GF-D8 (cell line): ENCODE data around the gene F8.
A peak's percentile ranks its signal among the peaks of the same experiment; 100 is the strongest.

Experiments used
- DNase-seq: peaks from one replicate; lab custom pipeline; 2025; lab: John Stamatoyannopoulos, UW

Gene F8

DNA sequence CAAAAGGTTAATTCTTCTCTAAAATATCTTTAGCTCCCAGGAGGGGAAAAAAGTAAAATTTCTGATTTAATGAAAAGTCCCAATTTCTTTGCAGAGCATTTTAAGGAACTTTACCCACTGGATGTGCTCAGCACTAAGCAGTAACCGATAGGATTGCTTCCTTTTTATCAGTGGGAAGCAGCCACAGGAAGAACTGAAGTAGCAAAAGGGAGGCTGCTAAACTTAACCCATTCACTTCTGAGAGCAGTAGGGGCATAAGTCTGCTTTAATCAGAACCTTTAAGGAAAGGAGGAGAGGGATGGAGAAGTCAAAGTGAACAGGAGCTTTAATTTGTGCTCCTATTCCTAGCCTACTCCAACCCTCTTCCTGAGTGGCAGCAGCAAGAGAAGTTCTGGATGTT is at the start of gene F8:
F8 (minus strand) TSS at position 139 of the 400 bp plus-strand sequence. CDS start 171 bp downstream, outside the sequence.
- DNase-seq = no peak

DNA sequence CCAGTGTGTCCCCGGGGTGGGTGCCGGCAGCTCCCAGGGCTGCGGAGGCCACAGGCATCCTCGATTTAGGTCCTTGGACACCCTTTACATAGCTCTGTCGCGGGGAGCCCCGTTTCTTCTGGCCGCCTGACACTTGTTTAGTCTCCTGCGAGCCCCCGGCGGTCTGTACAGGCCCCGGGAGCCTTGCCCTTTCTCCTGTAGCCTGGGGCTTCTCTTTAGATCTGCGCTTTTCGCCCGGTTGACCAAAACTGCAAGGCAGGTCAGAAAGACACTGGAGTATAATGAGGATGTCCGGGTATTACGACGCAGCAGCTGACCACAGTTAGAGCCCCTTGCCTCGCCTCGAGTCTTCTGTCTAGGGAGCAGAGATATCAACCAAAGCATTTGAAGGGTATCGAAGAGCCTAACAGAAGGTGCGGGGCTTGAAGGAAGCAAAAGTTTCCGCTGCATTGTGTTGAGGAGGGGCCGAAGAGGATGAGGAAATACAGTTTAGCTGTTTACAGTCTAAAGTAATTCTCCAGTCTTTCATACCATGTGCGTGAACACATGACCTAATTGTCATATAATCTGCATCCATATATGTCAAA is 49.3 kb upstream of the F8 start:
- no peak for DNase-seq

DNA sequence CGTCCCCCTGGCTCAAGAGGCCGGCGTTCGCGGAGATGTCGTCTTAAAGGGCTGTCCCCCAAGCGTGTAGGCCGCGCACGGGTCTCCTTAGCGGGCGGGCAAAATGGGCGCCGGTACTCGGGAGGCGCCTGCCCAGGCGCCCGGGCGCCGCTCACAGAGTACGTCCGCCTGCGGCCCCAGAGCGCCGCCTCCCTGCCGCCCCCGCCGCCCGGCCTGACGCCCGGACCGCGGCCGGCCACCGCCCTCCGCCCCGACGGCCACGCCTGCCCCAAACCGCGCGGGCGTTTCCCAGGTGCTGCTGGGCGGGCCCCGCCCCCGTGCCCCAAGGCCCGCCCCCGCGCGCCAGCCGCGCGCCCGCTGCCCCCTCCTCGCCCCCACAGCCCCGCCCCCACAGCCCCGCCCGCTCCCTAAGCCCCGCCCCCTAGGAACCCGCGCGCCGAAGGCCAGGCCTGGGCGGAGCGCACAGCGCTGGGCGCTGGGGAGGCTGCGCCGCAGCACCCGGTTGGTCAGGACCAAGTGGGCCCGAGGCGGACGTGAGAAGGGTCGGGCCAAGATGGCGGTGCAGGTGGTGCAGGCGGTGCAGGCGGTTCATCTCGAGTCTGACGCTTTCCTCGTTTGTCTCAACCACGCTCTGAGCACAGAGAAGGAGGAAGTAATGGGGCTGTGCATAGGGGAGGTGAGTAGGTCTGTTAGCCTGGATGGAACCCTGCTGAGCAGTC is 48.6 kb upstream of the F8 start, which contains the start of the genes BRCC3, CMC4 and MTCP1:
BRCC3 (plus strand) TSS at position 534 of the 719 bp plus-strand sequence; CDS start at position 554, 20 bp downstream.
CMC4 (minus strand) TSS at position 162 of the 719 bp plus-strand sequence. CDS start 7,113 bp downstream, outside the sequence.
MTCP1 (minus strand) TSS at position 162 of the 719 bp plus-strand sequence. CDS start 5,126 bp downstream, outside the sequence.
- peak; percentile 61 for DNase-seq

DNA sequence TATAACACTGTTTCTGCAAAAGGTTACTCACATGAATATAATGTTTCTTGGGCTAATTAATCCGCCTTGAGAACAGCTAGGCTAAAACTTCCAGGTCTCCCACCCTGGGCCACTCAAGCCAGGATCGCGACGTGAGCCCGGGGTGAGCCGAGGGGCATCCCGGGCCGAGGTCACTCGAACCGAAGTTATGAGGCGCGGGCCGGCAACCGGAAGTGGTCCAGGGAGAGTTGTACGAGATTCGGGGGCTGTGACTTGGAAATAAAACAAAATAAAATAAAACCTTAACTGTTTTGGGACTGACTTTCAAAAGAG is 48.1 kb upstream of the F8 start:
- DNase-seq = no peak

DNA sequence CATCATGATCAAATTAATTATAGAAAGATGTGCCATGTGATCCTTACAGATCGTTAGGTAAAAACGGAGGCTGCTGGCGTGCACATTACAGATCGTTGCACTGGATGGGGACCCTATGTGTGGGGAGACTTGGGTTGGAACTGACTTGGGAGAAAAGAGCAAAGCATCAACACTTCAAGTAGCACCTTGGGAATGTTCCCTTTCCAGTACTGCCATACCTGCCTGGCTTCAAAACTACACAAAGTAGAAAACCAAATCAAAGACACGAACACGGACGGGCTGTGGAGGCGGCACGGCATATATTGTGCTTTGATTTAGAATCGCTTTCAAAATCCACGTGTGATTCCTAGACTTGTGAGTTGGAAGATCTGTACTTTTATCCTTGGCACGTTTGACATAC is 47.5 kb upstream of the F8 start:
- no peak for DNase-seq

DNA sequence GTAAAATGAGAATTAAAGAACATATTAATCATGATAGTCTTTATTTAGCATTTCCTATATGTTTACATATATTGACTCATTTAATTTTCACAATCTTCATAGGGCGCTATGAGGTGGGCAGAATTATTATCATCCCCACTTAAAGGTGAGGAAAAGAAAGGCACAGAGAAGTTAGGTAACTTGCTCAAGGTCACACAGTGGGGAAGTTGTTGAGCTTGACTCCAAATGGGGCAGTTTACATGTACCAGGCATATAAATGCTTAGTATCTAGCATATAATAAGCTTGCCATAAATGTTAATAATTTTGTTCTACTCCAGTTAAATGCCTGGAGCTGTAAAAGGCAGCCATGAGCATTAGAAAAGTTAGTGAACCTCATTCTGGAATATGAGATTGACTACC is 46.9 kb upstream of the F8 start:
- no peak for DNase-seq

DNA sequence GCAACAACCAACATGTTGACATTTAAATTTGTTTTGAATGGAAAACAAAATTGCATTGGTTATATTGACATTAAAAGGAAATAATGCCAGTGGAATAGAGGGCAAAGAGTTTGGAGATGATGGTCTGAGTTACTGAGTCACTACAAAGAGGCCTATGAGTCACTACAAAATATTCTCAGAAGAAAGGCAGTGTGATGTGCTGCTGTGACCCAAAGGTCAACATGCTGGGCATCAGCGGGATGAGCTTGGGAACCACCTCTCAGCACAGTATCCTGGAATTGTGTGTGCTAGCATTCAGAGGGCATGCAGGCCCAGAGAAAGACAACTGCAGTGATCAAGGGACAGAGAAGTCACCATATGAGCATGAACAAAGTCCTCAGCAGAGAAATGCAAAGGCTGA is 45.6 kb upstream of the F8 start:
- no peak for DNase-seq

DNA sequence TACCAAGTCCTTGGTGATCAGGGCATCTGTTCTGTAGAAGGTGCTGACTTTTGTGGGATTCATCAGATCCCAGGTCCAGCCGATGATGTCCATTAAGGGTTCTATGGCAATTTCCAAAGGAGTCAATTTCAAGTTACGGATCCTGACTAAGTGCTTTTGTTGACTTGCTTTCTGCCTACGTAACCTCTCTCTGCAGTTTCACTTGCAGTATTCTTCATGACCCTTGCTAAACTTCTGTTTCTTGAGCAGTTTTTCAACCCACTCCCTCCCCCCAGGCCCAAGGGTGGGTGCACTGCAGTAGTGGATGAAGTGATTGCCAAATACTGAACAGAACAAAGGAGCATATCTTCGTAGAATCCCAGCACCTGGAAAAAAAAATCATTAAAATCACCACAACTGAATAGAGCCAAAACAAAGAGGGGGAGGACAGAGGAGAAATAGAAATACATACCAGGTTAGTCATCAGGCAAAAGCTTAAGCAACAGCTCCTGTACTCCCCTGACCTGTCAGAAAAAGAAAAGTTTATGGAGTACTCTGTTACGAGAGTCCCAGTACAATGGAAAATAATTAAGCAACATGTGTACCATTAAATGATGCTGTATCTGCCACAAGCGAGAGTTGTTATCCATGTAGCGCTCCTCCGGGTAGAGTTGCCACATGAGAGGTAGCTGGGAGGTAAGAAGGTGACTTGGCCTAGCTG is 42.7 kb upstream of the F8 start:
- DNase-seq = no peak

DNA sequence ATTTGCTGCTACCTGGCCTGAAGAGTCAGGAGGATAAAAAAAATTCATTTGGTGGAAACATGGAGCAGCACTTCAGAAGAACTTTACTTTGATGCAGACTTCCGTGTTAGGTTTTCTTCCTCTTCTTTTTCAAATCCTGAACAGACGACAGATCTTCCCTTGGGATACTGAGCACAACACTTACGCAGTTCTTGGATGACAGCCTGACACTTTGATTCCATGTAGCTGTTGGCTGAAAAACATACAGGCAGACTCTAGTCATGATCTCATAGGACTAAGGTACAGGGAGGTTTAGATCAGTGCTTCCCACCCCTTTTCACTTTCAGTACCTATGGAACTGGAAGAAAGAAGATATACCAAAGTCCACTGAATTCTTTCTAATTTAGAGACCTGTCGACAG is 39.2 kb upstream of the F8 start:
- DNase-seq = no peak

DNA sequence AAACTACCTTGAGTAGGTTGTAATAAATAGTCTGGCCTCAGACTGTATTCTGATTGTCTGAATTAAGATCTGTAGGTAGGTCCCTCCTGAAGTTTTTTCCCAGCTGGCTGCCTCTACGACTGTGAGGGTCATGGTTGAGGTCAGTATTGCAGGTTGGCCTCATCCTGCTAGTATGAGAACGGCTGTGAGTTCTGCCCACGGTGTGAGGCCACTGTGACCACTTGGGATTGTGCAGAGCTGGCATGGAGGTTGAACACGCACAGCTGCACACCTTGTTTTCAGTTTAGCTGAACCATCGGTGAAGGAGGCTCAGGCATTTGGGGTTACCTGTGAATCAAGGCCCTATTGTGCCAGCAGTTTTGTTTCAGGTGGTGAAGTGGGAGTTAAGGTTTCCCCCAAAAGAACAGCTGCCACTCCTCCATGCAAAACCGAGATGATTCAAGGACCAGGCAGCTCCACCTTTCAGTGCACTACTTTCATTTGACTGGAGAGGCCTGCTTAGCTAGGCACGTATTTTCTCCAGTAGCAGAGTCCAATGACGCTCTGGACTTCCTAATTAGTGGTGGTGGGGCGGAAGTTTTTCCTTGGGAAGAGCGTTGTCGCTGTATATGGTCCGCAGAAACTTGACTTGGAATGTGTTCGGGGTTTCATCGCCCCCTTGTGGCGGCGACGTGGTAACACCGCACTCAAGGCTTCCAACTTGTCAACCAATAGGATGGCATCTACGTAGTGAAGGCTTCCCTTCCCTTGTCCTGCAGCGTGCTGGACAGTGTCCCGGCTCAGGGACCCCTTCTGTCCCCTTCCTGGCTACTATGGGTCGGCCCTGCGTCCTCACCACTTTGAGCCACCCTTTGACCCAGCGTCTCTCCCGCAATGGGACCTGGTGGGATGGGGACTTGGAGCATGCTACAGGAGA is 34.6 kb upstream of the F8 start:
- peak; percentile 2 for DNase-seq

DNA sequence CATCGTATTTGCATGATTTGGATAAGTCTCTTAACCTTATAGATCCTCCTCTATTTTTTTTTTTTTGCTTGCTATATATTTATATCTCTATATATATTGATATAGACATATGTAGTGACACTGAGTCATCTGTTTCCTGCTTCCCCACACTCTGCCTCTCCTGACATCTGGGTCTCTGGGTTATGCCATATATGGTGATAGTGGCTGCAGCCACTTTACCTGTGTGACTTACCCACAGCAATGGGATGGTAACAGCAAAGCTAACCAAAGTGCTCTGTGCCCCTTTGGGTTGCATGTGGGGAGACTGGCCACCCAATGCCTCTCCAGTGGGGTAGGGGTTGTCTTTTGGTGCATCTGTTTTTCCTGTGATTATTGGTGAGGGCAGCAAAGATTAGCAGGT is 33.9 kb upstream of the F8 start:
- DNase-seq = no peak

DNA sequence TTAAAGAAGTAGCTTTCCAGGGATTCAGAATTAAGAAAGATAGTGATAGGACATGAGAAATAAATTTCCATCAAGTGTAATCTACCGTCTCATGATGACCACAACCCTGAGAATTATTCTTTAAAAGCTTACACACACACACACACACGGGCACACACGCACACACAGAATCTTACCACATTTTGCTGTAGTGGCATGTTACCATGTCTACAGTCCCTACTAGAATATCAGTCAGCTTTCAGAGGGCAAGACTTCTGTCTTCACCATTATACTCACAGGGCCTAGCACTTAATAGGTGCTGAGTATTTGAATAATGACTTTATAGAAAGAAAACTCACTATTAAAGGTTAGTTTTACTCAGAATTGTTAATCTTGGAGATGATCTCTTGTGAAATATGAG is 33.0 kb upstream of the F8 start:
- DNase-seq = no peak

DNA sequence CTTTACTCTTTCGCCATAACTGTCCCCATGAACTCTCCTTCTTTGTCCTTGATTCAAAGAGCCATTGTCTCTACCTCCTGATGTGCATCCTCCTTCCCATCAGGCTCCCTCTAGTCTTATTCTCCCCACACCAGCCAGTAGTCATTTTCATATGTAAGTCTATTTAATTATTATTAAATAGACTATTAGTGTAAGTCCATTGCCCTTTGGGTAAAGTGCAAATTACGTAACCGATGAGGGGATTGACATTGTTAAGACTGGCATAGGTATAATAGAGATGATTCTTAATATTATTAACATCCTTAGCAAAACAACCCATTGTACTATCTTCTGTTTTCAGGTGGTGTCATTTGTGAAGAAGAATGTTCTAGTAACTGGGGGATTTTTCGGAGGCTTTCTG is 31.7 kb upstream of the F8 start:
- DNase-seq = no peak

DNA sequence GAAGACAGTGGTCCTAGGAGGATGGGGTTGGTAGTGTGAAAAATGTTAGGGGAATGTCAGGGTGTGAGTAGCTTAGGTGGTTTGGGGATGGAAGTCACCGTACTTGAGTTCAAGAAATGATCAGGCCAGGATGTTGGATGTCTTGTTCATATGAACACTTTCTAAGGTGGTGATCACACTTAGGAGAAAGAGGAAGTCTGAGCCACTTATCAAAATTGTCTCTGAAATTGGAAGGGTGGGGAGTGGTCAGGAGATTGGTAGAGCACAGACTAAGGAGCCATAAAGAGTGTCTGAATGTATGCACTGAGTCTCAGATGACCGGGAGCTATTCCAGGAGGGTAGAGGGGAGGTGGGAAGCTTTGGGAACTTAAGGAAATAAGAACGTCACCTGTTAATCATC is 31.1 kb upstream of the F8 start:
- DNase-seq = no peak

DNA sequence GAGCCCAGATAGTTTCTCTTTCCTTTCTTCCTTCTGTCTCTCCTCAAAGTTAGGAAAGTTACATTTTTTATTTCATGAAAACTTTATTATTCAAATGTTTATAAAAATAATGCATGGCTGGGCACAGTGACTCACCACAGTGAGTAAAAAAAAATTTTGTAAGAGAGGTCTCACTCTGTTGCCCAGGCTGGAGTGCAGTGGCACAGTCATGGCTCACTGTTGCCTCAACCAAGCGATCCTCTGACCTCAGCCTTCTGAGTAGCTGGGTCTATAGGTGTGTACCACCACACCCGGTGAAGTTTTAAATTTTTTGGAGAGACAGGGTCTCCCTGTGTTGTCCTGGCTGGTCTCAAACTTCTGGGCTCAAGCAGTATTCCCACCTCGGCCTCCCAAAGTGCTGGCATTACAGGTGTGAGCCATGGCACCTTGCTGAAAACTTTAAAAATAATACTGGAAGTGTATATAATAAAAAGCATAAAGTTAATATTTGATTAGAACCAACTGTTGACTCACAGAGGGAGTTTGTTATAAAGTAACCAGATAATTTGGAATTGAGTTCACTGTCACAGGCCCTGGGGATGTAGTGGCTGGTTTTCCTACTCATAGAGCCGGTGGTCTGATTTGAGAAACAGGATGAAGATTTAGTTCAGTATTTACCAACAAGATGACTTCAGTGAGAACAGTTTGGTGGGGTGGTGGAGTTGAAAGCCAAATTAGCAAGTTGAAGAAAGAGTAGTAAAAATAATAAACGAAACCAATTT is 30.4 kb upstream of the F8 start:
- no peak for DNase-seq

DNA sequence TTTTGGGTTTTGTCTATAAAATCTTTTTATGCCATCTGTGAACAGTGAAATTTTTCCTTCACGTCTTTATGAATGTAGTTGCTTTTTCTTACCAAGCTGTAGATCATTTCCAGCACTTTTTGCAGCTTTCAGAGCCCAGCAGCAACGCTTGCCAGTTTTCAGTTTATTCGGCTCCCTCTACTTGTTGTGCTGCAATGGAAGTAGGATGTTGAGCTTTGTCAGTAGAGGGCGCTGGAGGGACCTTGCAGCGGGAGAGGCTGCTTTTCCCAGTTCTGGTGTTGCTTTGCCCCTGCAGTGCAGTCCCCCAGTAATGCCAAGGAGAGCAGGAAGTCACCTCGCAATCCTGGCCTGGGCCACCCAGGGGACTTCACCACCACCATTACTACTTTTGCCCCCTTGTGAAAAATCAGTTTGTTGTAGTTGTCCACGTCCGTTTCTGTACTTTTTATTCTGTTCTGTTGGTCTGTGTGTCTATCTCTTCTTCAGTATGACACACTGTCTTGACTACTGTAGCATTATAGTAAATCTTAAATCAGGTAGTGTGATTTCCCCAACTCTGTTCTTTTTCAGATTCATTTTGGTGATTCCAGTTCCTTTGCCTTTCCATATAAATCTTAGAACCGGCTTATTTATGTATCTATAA is 26.6 kb upstream of the F8 start:
- DNase-seq = no peak

DNA sequence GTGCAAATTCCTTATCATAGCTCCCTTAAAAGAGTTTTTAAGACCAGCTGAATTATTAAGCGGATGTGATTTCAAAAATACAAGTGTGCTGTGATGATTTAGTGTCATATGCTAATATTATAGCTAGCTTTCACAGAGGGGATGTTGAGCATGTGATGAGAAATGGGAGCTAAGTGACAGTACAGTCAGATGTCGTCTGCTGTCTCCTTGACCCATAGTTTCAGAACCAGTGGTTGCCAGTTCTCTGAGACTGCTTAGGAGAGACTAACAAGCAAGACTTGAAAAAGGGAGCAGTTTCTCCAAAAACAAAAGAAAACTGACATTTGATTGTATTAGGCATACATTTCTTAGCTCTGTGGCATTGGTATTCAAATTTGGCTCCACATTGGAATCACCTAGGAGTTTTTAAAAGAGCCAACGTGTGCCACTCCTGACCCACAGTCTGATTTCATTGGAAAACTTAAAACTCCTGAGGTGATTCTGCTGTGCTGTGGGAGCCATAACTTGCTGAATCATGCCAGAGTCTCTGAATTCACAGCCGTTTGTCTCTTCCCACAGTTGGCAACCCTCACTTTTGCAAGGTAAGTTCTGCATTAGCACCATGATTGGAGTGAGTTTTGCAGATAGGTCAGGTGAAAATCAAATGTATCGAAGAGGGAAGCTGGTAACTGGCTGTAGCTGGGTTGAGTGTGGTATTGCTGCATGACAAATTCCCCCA is 24.4 kb upstream of the F8 start:
- DNase-seq = no peak

DNA sequence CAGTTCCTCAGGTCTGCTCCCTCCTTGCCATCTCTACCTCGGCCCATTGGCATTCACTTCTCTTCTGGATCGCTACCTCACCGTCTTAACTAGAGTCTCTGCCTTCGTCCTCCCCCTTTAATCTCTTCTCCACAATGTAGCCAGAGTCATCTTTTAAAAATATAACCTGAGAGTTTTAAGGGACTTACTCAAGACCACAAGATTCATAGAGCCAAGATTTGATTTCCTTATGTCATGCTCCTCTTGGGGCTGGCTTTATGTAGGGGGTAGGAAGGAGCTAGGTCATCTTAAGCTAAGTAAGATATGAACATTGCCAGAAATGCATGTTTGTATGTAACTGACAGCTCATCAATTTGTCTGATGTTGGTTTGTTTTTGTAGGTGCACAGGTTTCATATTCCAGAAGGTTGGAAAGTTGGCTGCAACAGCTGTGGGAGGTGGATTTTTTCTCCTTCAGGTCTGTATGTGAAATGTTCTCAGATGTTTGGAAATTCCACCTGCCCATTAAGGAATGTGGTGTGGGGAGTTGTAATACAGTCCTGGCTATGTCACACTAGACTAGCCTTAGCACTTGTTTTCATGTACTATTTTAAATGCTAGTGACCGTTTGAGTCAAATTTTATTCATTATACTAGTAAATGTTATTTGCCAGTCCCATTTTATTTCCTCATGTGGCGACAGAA is 23.7 kb upstream of the F8 start:
- DNase-seq = no peak

DNA sequence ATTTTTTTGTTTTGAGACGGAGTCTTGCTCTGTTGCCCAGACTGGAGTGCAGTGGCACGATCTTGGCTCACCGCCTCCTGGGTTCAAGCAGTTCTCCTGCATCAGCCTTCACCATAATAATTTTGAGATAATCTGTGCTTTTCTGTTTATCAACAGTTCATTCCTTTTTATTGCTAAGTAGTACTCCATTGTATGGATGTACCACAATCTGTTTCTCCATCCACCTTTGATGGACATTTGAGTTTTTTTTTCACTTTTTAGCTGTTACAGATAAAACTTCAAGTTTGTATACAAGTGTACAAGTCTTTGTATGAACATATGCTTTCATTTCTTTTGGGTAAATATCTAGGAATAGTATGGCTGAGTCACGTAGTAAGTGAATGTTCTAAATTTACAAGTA is 13.2 kb upstream of the F8 start:
- DNase-seq = no peak

DNA sequence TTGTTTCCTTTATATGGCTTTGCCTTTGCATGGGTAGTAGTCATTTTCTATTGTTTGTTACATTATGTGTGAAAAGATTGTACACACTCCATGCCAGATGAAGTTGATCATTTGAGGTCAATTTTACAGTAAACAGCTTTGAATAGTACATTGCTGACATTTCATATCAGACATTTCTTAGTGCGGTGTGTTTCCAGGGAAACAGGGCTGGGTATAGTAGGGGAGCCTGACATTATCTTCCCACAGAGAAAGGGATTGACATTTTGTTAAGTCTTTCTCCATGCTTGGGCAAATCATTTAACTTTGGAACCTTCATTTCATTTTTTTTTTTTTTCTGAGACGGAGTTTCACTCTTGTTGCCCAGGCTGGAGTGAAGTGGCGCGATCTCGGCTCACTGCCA is 9.1 kb upstream of the F8 start:
- DNase-seq = no peak
